Liver (tissue), 9 donors: ENCODE data around the gene QRICH1. TPM values are rescaled to one million over a fixed set of nuclear protein-coding genes. Genes with fewer than 3 reads are reported as not detected.

Source experiments
- DNase-seq: peaks from one replicate; pipeline ENCODE4 v3.0.0-alpha.2; 2017; ENCODE audit warnings: low spot score
- H3K27ac ChIP-seq, 2 donors: one replicate each; pipeline ENCODE4 v1.7.0; 2013; ENCODE audit warnings: inconsistent platforms in 2 of 2, low read length in 2 of 2, control low read depth in 1 of 2, low read depth in 1 of 2, mild to moderate bottlenecking in 1 of 2
- H3K27me3 ChIP-seq, 4 donors: one replicate each; pipeline versions ENCODE4 v1.6.1 to v1.7.0; 2013; ENCODE audit warnings: low read length in 3 of 4, inconsistent platforms in 1 of 4, mild to moderate bottlenecking in 1 of 4, moderate library complexity in 1 of 4; ENCODE audit not compliant: control insufficient read depth in 4 of 4, insufficient read depth in 4 of 4
- H3K36me3 ChIP-seq, 4 donors: one replicate each; pipeline versions ENCODE4 v1.6.1 to v1.7.0; 2013; ENCODE audit warnings: low read length in 3 of 4, mild to moderate bottlenecking in 3 of 4, low read depth in 1 of 4, moderate library complexity in 1 of 4; ENCODE audit not compliant: control insufficient read depth in 4 of 4, insufficient read depth in 3 of 4
- H3K4me1 ChIP-seq, 4 donors: one replicate each; pipeline versions ENCODE4 v1.6.1 to v1.7.0; 2013; ENCODE audit warnings: low read length in 3 of 4, mild to moderate bottlenecking in 3 of 4, moderate library complexity in 1 of 4; ENCODE audit not compliant: control insufficient read depth in 4 of 4, insufficient read depth in 4 of 4
- H3K4me3 ChIP-seq, 3 donors: one replicate each; pipeline versions ENCODE4 v1.6.1 to v1.7.0; 2013; ENCODE audit warnings: low read length in 3 of 3, control low read depth in 1 of 3, low read depth in 1 of 3, mild to moderate bottlenecking in 1 of 3
- H3K9ac ChIP-seq, 2 donors: one replicate each; pipeline ENCODE4 v1.7.0; 2013; ENCODE audit warnings: low read length in 2 of 2, mild to moderate bottlenecking in 2 of 2, moderate library complexity in 2 of 2, control low read depth in 1 of 2, low read depth in 1 of 2
- H3K9me3 ChIP-seq, 4 donors: one replicate each; pipeline versions ENCODE4 v1.6.1 to v1.7.0; 2013; ENCODE audit warnings: low read length in 3 of 4; ENCODE audit not compliant: control insufficient read depth in 4 of 4
- CTCF ChIP-seq: fragments of 150-350 bp; IDR thresholded peaks from 2 replicates; pipeline ENCODE4 v1.5.1; 2017; ENCODE audit warnings: improper control_type of control experiment, low read depth, low read length; ENCODE audit not compliant: missing input control
- EGR1 ChIP-seq, 2 donors: IDR thresholded peaks; 2 replicates each; pipeline ENCODE4 v1.6.1; 2016 to 2018; ENCODE audit warnings: antibody characterized with exemption in 2 of 2, low read depth in 2 of 2
- FOXA1 ChIP-seq: IDR thresholded peaks from 2 replicates; pipeline ENCODE4 v1.6.1; 2016; ENCODE audit warnings: antibody characterized with exemption
- HNF4A ChIP-seq, 2 donors: conservative IDR thresholded peaks; 2 replicates each; pipeline ENCODE4 v1.6.1; 2016; ENCODE audit warnings: antibody characterized with exemption in 2 of 2, mild to moderate bottlenecking in 2 of 2
- HNF4G ChIP-seq: IDR thresholded peaks from 2 replicates; pipeline ENCODE4 v1.6.1; 2016; ENCODE audit warnings: antibody characterized with exemption
- MAX ChIP-seq: IDR thresholded peaks from 2 replicates; pipeline ENCODE4 v1.6.1; 2016; ENCODE audit warnings: antibody characterized with exemption
- NR2F2 ChIP-seq: IDR thresholded peaks from 2 replicates; pipeline ENCODE4 v1.6.1; 2016; ENCODE audit warnings: antibody characterized with exemption
- RAD21 ChIP-seq, 2 donors: IDR thresholded peaks; 2 replicates each; pipeline ENCODE4 v1.6.1; 2016; ENCODE audit warnings: antibody characterized with exemption in 2 of 2, mild to moderate bottlenecking in 2 of 2
- REST ChIP-seq: IDR thresholded peaks from 2 replicates; pipeline ENCODE4 v1.6.1; 2016; ENCODE audit warnings: antibody characterized with exemption, mild to moderate bottlenecking
- RXRA ChIP-seq, 2 donors: IDR thresholded peaks; 2 replicates each; pipeline ENCODE4 v1.6.1; 2017 to 2018; ENCODE audit warnings: antibody characterized with exemption in 2 of 2, mild to moderate bottlenecking in 1 of 2
- SP1 ChIP-seq: IDR thresholded peaks from 2 replicates; pipeline ENCODE4 v1.6.1; 2018; ENCODE audit warnings: antibody characterized with exemption, mild to moderate bottlenecking
- TAF1 ChIP-seq: conservative IDR thresholded peaks from 2 replicates; pipeline ENCODE4 v1.6.1; 2016; ENCODE audit warnings: antibody characterized with exemption, mild to moderate bottlenecking
- YY1 ChIP-seq: IDR thresholded peaks from 2 replicates; pipeline ENCODE4 v1.6.1; 2016; ENCODE audit warnings: antibody characterized with exemption, mild to moderate bottlenecking
- ZBTB33 ChIP-seq: IDR thresholded peaks from 2 replicates; pipeline ENCODE4 v1.6.1; 2016; ENCODE audit warnings: antibody characterized with exemption
- WGBS: extraction: QIAGEN DNeasy Blood & Tissue Kit; methylation state at CpG from one replicate; pipeline ENCODE4 v1.1.7; 2013; 5-methylcytosine and 5-hydroxymethylcytosine counted together
- polyA plus RNA-seq, 2 donors: library from polyadenylated mRNA; stranded (reverse) in 1 of 2; unstranded in 1 of 2; fragments of 200-250 nt in 1 of 2; fragments of >200 nt in 1 of 2; fragmentation: Nextera tagmentation in 1 of 2; extraction: Ambion mirVana in 1 of 2; gene quantifications; one replicate each; pipeline versions ENCODE4 v1.2.1 to v1.2.3, GENCODE V29; 2013 to 2015
- total RNA-seq, 2 donors: library from RNA; depleted of rRNA; stranded (reverse); fragments of >200 nt; gene quantifications; one replicate each; pipeline ENCODE4 v1.2.3, GENCODE V29; 2014
- donor health status: healthy.
- donor health status: healthy.
- donor health status: healthy.
- donor health status: healthy.
- donor health status: healthy.

The QRICH1 gene
- total and polyA plus RNA-seq, 4 donors = 17.3 to 35.1 (median 25.7) TPM

- H3K9ac ChIP-seq = no peak overlapping the region
- 76% methylated on average over 6 of the region's 6 CpGs for WGBS
- H3K36me3 ChIP-seq = peaks cover 30 to 84% (median 68%) of the 10 kb centered on the region in 4 donors
- no peak for DNase-seq
- H3K9me3 ChIP-seq = no peaks in the 10 kb centered on the region
- H3K4me1 ChIP-seq = no peaks in the 10 kb centered on the region
- H3K4me3 ChIP-seq = no peak overlapping the region
- H3K27me3 ChIP-seq = no peaks in the 10 kb centered on the region
- H3K27ac ChIP-seq = no peak overlapping the region
- TF ChIP-seq FOXA1 (no peak), TAF1 (no peak)
These were observed 17.5 kb upstream of the QRICH1 start for GRCh38 chr3:49111347-49111746.

- no peak for TF ChIP-seq CTCF
- no peak for TF ChIP-seq FOXA1
- no peak for TF ChIP-seq SP1
- no peak for TF ChIP-seq NR2F2
- H3K4me1 ChIP-seq = peaks cover 0 to 2% (median 0%) of the 10 kb centered on the region in 4 donors
- H3K4me3 ChIP-seq = no peak overlapping the region
- H3K9me3 ChIP-seq = no peaks in the 10 kb centered on the region
- no peaks in the 10 kb centered on the region for H3K27me3 ChIP-seq
- no peak overlapping the region for H3K9ac ChIP-seq
- no peak for DNase-seq
- no peak overlapping the region for H3K27ac ChIP-seq
- peaks cover 28 to 78% (median 65%) of the 10 kb centered on the region in 4 donors for H3K36me3 ChIP-seq
- WGBS = 86% methylated on average over 13 of the region's 13 CpGs
These were observed 16.9 kb upstream of the QRICH1 start for GRCh38 chr3:49110780-49111179.

- Histone ChIP-seq H3K9ac (no peak overlapping the region), H3K4me1 (peaks cover 0 to 19% (median 15%) of the 10 kb centered on the region in 4 donors), H3K4me3 (no peak overlapping the region), H3K36me3 (peaks cover 20 to 56% (median 41%) of the 10 kb centered on the region in 4 donors), H3K27me3 (no peaks in the 10 kb centered on the region), H3K27ac (no peak overlapping the region), H3K9me3 (no peaks in the 10 kb centered on the region)
- TF ChIP-seq ZBTB33 (no peak), NR2F2 (no peak), HNF4A (conservative IDR thresholded peaks at IDR 0.05) (no peak), REST (no peak), RAD21 (IDR thresholded peaks at IDR 0.05) (no peak), FOXA1 (no peak), RXRA (IDR thresholded peaks at IDR 0.05) (no peak), HNF4G (no peak), YY1 (no peak), CTCF (no peak), MAX (no peak), EGR1 (IDR thresholded peaks at IDR 0.05; ENCODE audit: low read depth in 2 of 2) (no peak)
- no peak for DNase-seq
- WGBS = 81% methylated on average over 14 of the region's 14 CpGs
These were observed 14.5 kb upstream of the QRICH1 start for GRCh38 chr3:49108346-49108745.
